Stimulated activated naive CD4-positive, alpha-beta T cell (primary cell): ENCODE data around the gene PLXNC1.

Source experiments
- DNase-seq, 6 experiments: peaks; one replicate each; lab custom pipeline; 2025; lab: John Stamatoyannopoulos, UW

Gene PLXNC1

GRCh38 chr12:94264736-94265485, 116.5 kb downstream of the PLXNC1 start:
- no peak for DNase-seq

- DNase-seq = no peak
Measured at GRCh38 chr12:94265539-94265938, 117.2 kb downstream of the PLXNC1 start.

- no peak for DNase-seq
Measured at GRCh38 chr12:94265966-94266745, 117.8 kb downstream of the PLXNC1 start.

- DNase-seq = no peak
Measured at GRCh38 chr12:94266796-94267536, 118.6 kb downstream of the PLXNC1 start.

- no peak for DNase-seq
Measured at GRCh38 chr12:94267537-94267872, 119.1 kb downstream of the PLXNC1 start.

GRCh38 chr12:94267921-94268471, 119.6 kb downstream of the PLXNC1 start:
- peak in 1 of 6 experiments; percentile 17 for DNase-seq

GRCh38 chr12:94269316-94269999, 121.1 kb downstream of the PLXNC1 start:
- DNase-seq = no peak

GRCh38 chr12:94271351-94271750, 123.0 kb downstream of the PLXNC1 start:
- no peak for DNase-seq

- DNase-seq = no peak
Measured at GRCh38 chr12:94272280-94272679, 123.9 kb downstream of the PLXNC1 start.

GRCh38 chr12:94273272-94273671, 124.9 kb downstream of the PLXNC1 start:
- DNase-seq = no peak

GRCh38 chr12:94276725-94277124, 128.3 kb downstream of the PLXNC1 start:
- no peak for DNase-seq

GRCh38 chr12:94277426-94278000, 129.1 kb downstream of the PLXNC1 start:
- no peak for DNase-seq

- DNase-seq = no peak
Measured at GRCh38 chr12:94280063-94280462, 131.7 kb downstream of the PLXNC1 start.

- DNase-seq = peak in 4 of 6 experiments; percentile 11 to 54 (median 30)
Measured at GRCh38 chr12:94282675-94283074, 134.3 kb downstream of the PLXNC1 start.

- DNase-seq = no peak
Measured at GRCh38 chr12:94284046-94284445, 135.7 kb downstream of the PLXNC1 start.

GRCh38 chr12:94284859-94285258, 136.5 kb downstream of the PLXNC1 start:
- DNase-seq = no peak

- no peak for DNase-seq
Measured at GRCh38 chr12:94285943-94286582, 137.7 kb downstream of the PLXNC1 start.

- DNase-seq = no peak
Measured at GRCh38 chr12:94286583-94287244, 138.3 kb downstream of the PLXNC1 start.

- DNase-seq = no peak
Measured at GRCh38 chr12:94287245-94287628, 138.9 kb downstream of the PLXNC1 start.
